Lung (tissue), 12 donors: ENCODE measurements around the gene GREB1. TPM values are rescaled to one million over a fixed set of nuclear protein-coding genes. Genes with fewer than 3 reads are reported as not detected.

Source experiments
- ATAC-seq: fragments of 200-7000 bp; cut with Tn5 transposase; one replicate; pipeline ENCODE4 v1.9.1; 2020; ENCODE audit warnings: moderate number of reproducible peaks; ENCODE audit not compliant: insufficient read depth, low FRiP score
- DNase-seq, 3 donors: peaks; one replicate each; pipeline ENCODE4 v3.0.0-alpha.2; 2013 to 2017
- H3K27ac ChIP-seq, 2 donors: one replicate each; pipeline ENCODE4 v1.5.1; 2013; ENCODE audit warnings: mild to moderate bottlenecking in 2 of 2, moderate library complexity in 2 of 2, control low read depth in 1 of 2, inconsistent platforms in 1 of 2, low read depth in 1 of 2, low read length in 1 of 2
- H3K27me3 ChIP-seq, 3 donors: one replicate each; pipeline ENCODE4 v1.5.1; 2013; ENCODE audit warnings: low read length in 2 of 3; ENCODE audit not compliant: control insufficient read depth in 3 of 3, insufficient read depth in 3 of 3
- H3K36me3 ChIP-seq, 4 donors: one replicate each; pipeline ENCODE4 v1.5.1; 2013; ENCODE audit warnings: low read length in 4 of 4, mild to moderate bottlenecking in 1 of 4, moderate library complexity in 1 of 4; ENCODE audit not compliant: control insufficient read depth in 4 of 4, insufficient read depth in 4 of 4
- H3K4me1 ChIP-seq, 5 donors: one replicate each; pipeline ENCODE4 v1.5.1; 2013; ENCODE audit warnings: low read length in 5 of 5, mild to moderate bottlenecking in 2 of 5, moderate library complexity in 1 of 5; ENCODE audit not compliant: control insufficient read depth in 5 of 5, insufficient read depth in 5 of 5
- H3K4me3 ChIP-seq: one replicate; pipeline ENCODE4 v1.5.1; 2013; ENCODE audit warnings: mild to moderate bottlenecking, control low read depth, moderate library complexity
- H3K9ac ChIP-seq, 2 donors: one replicate each; pipeline ENCODE4 v1.5.1; 2013; ENCODE audit warnings: low read length in 2 of 2, control low read depth in 1 of 2; ENCODE audit not compliant: insufficient read depth in 1 of 2
- H3K9me3 ChIP-seq, 4 donors: one replicate each; pipeline ENCODE4 v1.5.1; 2013; ENCODE audit warnings: low read length in 3 of 4, mild to moderate bottlenecking in 1 of 4, moderate library complexity in 1 of 4; ENCODE audit not compliant: control insufficient read depth in 4 of 4, insufficient read depth in 3 of 4
- WGBS, 2 donors: extraction: QIAGEN DNeasy Blood & Tissue Kit; methylation state at CpG; one replicate each; pipeline ENCODE4 v1.1.7; 2013; 5-methylcytosine and 5-hydroxymethylcytosine counted together
- polyA plus RNA-seq, 2 donors: library from polyadenylated mRNA; stranded (reverse); fragments of 200-250 nt; gene quantifications; one replicate each; pipeline ENCODE4 v1.2.1, GENCODE V29; 2013
- total RNA-seq, 2 donors: library from RNA; depleted of rRNA in 1 of 2; stranded (reverse); fragments of >200 nt in 1 of 2; gene quantifications; one replicate each; pipeline ENCODE4 v1.2.1, GENCODE V29; 2014 to 2021
- TF ChIP-seq, protein P1 (sequence below): IDR thresholded peaks from 2 replicates; pipeline ENCODE4 v1.5.1; 2012; ENCODE audit warnings: mild to moderate bottlenecking; ENCODE audit errors: control extremely low read depth, extremely low read depth
- donor health status: control.
- donor health status: control.
- donor health status: Bipolar disorder and iron deficiency.
- donor health status: healthy.
- donor health status: DM: yes; HTN: yes; CAD: no.

Gene GREB1
- total and polyA plus RNA-seq, 4 donors, result 0.23 to 3.3 (median 1.8) TPM

DNA sequence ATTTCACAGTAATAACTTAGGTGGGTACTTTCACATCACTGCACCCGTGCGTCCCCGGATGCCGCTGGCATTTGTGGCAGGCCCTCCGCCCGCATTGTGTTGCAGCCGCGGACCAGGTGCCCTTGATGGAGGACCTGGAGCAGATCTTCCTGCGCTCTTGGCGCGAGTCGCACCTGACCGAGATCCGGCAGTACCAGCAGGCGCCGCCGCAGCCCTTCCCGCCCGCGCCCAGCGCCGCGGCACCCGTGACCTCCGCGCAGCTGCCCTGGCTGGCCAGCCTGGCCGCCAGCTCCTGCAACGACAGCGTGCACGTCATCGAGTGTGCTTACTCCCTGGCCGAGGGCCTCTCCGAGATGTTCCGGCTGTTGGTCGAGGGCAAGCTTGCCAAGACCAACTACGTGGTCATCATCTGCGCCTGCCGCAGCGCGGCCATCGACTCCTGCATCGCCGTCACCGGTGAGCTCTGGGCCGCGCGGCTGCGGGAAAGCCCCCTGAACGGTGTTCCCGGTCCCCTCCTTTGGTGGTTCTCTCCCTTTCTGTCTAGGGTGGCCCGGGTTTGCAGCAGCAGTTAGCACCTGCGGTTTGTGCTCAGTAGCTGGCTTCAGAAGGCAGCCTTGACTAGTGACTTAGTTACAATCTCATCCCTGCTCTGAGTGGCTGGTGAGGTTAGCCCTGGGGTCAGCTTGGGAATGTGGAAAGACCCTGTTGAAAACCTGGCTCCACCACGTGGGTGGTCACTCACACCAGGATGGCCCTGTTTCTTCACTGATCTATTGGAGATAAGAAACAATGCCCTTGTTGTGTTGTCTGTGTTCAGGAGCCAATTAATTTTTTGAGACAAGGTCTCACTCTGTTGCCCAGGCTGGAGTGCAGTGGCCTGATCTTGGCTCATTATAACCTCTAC, 59.1 kb downstream of the GREB1 start:
- DNase-seq (no peak), ATAC-seq (no peak)
- TF ChIP-seq, protein P1, sequence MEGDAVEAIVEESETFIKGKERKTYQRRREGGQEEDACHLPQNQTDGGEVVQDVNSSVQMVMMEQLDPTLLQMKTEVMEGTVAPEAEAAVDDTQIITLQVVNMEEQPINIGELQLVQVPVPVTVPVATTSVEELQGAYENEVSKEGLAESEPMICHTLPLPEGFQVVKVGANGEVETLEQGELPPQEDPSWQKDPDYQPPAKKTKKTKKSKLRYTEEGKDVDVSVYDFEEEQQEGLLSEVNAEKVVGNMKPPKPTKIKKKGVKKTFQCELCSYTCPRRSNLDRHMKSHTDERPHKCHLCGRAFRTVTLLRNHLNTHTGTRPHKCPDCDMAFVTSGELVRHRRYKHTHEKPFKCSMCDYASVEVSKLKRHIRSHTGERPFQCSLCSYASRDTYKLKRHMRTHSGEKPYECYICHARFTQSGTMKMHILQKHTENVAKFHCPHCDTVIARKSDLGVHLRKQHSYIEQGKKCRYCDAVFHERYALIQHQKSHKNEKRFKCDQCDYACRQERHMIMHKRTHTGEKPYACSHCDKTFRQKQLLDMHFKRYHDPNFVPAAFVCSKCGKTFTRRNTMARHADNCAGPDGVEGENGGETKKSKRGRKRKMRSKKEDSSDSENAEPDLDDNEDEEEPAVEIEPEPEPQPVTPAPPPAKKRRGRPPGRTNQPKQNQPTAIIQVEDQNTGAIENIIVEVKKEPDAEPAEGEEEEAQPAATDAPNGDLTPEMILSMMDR, result no peak
- H3K27ac ChIP-seq, result no peak overlapping the region
- peaks cover 0 to 8% (median 0%) of the 10 kb centered on the region in 4 donors for H3K36me3 ChIP-seq
- 94% methylated on average over 53 of the region's 53 CpGs for WGBS, 2 donors
- no peaks in the 10 kb centered on the region for H3K4me1 ChIP-seq
- H3K9ac ChIP-seq, result no peak overlapping the region
- no peaks in the 10 kb centered on the region for H3K9me3 ChIP-seq
- no peaks in the 10 kb centered on the region for H3K27me3 ChIP-seq
- H3K4me3 ChIP-seq, result no peak overlapping the region

DNA sequence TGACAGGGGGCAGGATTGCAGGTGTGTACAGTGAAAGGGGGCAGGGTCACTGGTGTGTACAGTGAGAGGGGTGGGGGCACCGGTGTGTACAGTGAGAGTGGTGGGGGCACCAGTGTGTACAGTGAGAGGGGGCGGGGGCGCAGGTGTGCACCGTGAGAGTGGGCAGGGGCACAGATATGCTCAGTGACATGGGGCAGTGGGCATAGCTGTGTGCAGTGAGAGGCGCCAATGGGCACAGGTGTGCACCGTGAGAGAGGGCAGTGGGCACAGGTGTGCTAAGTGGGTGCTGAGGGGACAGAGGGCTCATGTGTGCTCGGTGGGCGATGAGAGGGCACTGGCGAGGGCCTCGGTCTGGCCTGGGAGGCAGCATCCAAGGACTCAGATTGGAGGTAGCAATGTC, 63.0 kb downstream of the GREB1 start:
- H3K9ac ChIP-seq, result no peak overlapping the region
- H3K27me3 ChIP-seq, result no peaks in the 10 kb centered on the region
- H3K4me3 ChIP-seq, result no peak overlapping the region
- no peak for ATAC-seq
- TF ChIP-seq, protein P1, result no peak
- no peaks in the 10 kb centered on the region for H3K4me1 ChIP-seq
- 97 to 98% methylated on average over 10 of the region's 10 CpGs for WGBS, 2 donors
- H3K9me3 ChIP-seq, result no peaks in the 10 kb centered on the region
- H3K27ac ChIP-seq, result no peak overlapping the region
- no peak for DNase-seq
- peaks cover 0 to 20% (median 4%) of the 10 kb centered on the region in 4 donors for H3K36me3 ChIP-seq

DNA sequence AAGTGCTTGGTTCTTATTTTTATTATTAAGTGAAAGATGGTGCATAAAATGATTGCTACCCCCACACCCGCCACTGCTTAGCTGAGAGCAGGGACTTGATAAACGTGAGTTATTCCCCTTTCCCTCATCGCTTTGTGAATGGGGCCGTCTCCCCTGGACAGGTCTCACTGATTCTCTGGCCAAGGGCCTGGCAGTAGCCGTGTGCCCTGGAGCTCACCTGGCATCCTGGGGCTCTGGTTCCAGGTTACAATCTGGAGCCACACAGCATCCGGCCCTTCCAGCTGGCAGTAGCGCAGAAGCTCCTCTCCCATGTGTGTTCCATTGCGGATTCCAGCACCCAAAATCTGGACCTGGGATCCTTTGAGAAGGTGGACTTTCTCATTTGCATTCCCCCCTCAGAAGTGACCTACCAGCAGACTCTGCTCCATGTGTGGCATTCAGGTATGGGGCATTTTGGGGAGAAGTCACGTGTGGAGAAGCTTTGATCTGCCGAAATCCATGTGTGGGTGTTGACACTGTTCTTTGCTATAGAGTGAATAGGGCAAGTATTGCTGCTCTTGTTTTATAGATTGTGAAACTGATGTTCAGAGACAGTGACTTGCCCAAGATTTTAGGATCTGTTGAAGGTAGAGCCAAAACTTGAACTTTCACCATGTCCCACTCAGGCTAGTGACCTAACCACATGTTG, 63.8 kb downstream of the GREB1 start:
- Histone ChIP-seq H3K9ac (no peak overlapping the region), H3K36me3 (peaks cover 0 to 20% (median 4%) of the 10 kb centered on the region in 4 donors), H3K27ac (no peak overlapping the region), H3K27me3 (no peaks in the 10 kb centered on the region), H3K4me1 (no peaks in the 10 kb centered on the region), H3K9me3 (no peaks in the 10 kb centered on the region), H3K4me3 (no peak overlapping the region)
- ATAC-seq (no peak), DNase-seq (no peak)
- WGBS, 2 donors, result 89% methylated on average over 10 of the region's 10 CpGs
- TF ChIP-seq, protein P1, result no peak
